ENCODE measurements around the gene ABCA13.
A peak's percentile ranks its signal among the peaks of the same experiment; 100 is the strongest.

The ABCA13 gene

DNA sequence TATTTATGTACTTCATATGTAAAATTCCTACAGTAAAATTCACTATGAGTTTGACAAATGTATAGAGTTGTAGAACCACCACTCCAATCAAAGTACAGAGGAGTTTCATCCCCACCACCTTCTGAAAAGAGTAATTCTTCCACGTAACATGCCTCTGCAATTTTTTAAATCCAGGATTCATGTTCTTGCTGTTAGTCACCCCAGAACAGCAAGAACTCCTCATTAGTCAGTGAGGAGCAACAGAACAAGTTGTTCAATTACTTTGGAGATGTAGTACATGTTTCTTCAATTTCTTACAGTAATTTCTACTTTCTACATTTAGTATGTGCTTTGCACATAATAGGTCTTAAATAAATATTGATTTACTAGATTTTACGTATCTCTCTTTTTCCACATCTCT is 248.1 kb downstream of the ABCA13 start:
- CTCF ChIA-PET, result no interaction called here
- H3K4me3 ChIP-seq (ENCODE audit: low read depth, low read length), result no peak overlapping the region
- DNase-seq (ENCODE audit: low read depth, low spot score), result no peak
- TF ChIP-seq, protein P1, sequence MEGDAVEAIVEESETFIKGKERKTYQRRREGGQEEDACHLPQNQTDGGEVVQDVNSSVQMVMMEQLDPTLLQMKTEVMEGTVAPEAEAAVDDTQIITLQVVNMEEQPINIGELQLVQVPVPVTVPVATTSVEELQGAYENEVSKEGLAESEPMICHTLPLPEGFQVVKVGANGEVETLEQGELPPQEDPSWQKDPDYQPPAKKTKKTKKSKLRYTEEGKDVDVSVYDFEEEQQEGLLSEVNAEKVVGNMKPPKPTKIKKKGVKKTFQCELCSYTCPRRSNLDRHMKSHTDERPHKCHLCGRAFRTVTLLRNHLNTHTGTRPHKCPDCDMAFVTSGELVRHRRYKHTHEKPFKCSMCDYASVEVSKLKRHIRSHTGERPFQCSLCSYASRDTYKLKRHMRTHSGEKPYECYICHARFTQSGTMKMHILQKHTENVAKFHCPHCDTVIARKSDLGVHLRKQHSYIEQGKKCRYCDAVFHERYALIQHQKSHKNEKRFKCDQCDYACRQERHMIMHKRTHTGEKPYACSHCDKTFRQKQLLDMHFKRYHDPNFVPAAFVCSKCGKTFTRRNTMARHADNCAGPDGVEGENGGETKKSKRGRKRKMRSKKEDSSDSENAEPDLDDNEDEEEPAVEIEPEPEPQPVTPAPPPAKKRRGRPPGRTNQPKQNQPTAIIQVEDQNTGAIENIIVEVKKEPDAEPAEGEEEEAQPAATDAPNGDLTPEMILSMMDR (IDR thresholded peaks at IDR 0.05; ENCODE audit: insufficient read depth, low read length, missing control alignments), result no peak
- POLR2A ChIA-PET, result no interaction called here

DNA sequence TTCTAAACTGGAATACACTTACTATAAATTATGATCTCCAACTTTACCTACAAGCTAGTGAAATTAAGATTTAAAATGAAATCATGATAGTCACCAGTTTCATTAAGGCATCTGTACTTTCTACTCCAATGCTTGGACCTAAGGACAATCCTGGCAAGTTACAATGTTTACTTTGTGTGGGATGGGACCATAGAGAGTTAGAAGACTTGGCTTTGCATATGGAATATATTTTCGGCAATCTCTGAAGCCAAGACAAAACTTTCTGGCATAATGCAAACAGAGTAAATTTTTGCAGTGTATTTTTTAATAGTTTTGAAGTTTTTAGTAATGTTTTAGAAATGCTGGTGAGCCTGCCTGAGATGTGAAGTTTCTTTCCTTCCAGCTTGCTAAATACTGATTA is 248.9 kb downstream of the ABCA13 start:
- TF ChIP-seq, protein P1 (IDR thresholded peaks at IDR 0.05; ENCODE audit: insufficient read depth, low read length, missing control alignments), result no peak
- CTCF ChIA-PET, result no interaction called here
- no peak for DNase-seq (ENCODE audit: low read depth, low spot score)
- POLR2A ChIA-PET, result no interaction called here
- H3K4me3 ChIP-seq (ENCODE audit: low read depth, low read length), result no peak overlapping the region

DNA sequence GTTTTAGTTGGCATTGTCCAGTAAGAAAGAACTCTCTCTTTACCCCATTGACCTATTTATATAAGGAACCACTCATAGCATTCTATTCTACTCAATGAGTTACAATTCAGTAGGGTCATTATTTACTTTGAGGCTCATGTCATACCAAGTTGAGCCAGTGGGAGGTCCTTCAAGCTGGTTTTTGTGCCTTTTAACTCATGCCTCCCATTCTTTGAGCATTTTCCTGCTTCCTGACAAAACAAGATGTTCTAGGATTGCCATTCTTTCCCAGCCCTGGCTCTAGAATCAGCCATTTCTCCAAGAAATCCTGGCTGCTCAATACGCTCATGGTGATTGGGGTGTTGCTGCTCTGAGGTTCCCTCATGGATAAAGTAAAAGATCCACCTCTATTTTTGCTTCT is 250.1 kb downstream of the ABCA13 start:
- H3K4me3 ChIP-seq (ENCODE audit: low read depth, low read length), result no peak overlapping the region
- ChIA-PET CTCF (no interaction called here), POLR2A (no interaction called here)
- TF ChIP-seq, protein P1 (IDR thresholded peaks at IDR 0.05; ENCODE audit: insufficient read depth, low read length, missing control alignments), result no peak
- DNase-seq (ENCODE audit: low read depth, low spot score), result peak; percentile 47

DNA sequence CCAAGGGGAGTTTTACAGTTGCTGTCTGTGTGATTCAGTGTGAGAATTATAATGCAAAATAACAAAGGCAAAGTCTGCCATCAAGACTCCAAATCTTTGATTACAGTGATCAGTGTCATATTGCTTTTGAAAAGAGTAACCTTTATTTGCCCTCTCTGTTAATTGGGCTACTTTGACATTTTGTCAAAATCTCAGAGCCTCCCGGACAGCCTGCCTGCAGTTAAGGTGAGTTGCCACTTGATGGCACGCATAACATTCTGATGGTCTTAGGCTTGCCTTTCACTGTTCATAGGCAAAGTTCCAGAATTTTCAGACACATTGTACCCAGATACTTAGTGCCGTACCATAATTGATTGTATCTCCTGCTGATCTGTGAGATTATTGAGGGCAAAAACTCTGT is 253.5 kb downstream of the ABCA13 start:
- TF ChIP-seq, protein P1 (IDR thresholded peaks at IDR 0.05; ENCODE audit: insufficient read depth, low read length, missing control alignments), result no peak
- no peak for DNase-seq (ENCODE audit: low read depth, low spot score)
- POLR2A ChIA-PET, result no interaction called here
- CTCF ChIA-PET, result no interaction called here
- H3K4me3 ChIP-seq (ENCODE audit: low read depth, low read length), result no peak overlapping the region

DNA sequence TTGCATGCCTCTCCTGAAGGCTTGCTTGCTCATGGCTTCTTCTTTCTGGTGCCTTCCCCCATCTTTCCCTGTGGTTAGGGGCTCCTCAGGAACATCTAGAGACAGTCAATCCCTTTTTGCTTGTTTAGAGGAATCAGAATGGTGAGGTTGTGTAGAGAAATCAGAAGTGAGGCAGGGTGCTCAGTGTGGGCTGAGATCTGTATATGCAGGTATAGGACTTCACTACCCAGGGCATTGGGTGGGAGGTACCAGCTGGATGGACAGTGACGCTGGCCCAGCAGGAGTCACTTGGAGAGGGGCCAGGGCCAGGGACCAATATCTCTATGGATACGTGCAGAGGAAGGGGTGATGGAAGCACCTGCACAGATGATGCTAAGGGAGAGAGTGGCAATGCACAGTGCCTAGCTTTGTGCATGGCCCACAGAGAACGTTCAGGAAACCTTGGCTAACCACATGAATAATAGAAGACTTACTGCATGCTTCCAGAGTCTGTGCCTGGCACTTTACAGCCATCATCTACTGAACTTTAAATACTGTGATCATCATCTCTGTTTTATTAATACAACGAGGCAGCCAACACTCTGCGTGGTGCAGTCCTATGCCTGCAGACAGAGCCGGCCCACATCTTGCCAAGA is 255.2 kb downstream of the ABCA13 start:
- TF ChIP-seq, protein P1 (IDR thresholded peaks at IDR 0.05; ENCODE audit: insufficient read depth, low read length, missing control alignments), result no peak
- ChIA-PET CTCF (interaction anchor here (1.0 kb wide), 1 partner anchor 487 kb away, joined by 3 read pairs; no protein-coding TSS in a partner anchor), POLR2A (no interaction called here)
- no peak overlapping the region for H3K4me3 ChIP-seq (ENCODE audit: low read depth, low read length)
- no peak for DNase-seq (ENCODE audit: low read depth, low spot score)

DNA sequence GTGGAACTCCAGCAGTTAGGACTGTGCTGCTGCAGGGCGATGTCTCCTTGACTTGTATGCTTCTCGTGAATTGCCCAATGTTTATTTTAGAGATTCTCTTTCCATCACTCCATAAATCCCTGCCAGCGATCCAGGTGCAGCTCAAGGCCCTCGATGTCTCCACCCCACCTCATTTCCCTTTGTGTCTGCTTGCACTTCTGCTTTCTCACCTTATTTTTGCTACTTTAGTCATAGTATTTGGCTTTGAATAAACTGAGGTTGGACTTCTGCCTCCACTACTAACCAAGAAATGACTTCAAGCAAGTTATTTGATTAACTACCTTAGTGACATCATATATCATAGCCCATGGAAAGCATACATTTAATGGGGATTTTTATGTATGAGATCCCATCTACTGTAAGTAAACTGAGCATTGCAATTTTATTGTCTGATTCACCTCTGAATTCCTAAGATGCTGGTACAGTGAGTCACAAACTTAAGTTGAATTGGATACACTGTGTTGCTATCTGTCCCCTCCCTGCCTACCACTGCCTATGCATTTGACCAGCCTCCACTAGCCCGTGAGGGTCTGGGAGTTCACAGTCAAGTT is 255.8 kb downstream of the ABCA13 start:
- DNase-seq (ENCODE audit: low read depth, low spot score), result no peak
- no peak overlapping the region for H3K4me3 ChIP-seq (ENCODE audit: low read depth, low read length)
- POLR2A ChIA-PET, result no interaction called here
- TF ChIP-seq, protein P1 (IDR thresholded peaks at IDR 0.05; ENCODE audit: insufficient read depth, low read length, missing control alignments), result no peak
- CTCF ChIA-PET, result interaction anchor here (1.0 kb wide), 1 partner anchor 488 kb away, joined by 3 read pairs; no protein-coding TSS in a partner anchor
